ENCODE data around the gene CLDND1. TPM values are rescaled to one million over a fixed set of nuclear protein-coding genes. Genes with fewer than 3 reads are reported as not detected.

Gene CLDND1
- total RNA-seq, 6 experiments from 2014 or later: 41.4 to 52.3 (median 48.5) TPM

DNA sequence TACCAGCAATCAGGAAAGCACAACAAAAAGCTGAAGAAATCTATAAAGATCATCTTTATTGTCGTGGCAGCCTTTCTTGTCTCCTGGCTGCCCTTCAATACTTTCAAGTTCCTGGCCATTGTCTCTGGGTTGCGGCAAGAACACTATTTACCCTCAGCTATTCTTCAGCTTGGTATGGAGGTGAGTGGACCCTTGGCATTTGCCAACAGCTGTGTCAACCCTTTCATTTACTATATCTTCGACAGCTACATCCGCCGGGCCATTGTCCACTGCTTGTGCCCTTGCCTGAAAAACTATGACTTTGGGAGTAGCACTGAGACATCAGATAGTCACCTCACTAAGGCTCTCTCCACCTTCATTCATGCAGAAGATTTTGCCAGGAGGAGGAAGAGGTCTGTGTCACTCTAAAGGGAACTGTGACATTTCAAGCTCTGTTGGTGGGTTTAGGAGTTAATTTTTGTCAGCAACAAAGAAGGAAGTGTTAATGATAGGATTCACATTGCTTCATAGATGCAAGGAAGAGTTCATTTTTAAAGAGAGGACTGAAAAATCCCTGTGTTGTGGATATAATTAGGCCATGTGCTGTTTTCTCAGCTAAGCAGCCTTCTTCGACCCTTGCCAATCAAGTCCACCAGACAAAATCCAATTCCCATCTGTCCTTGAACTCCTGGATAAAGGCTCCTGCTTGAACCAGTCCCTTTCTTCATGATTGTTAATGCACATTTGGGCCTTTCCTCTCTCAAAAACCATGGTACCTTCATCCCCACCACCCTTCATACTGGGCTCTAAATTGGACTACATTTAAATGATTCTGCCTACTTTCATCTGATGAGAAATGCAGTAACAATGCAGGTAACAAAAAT, 10.2 kb upstream of the CLDND1 start:
- H3K27me3 Mint-ChIP-seq (ENCODE audit: insufficient read depth): peaks cover 16% of the 10 kb centered on the region
- H3K9me3 Mint-ChIP-seq: no peaks in the 10 kb centered on the region
- no peak for DNase-seq
- H3K4me1 Mint-ChIP-seq (ENCODE audit: low read depth): no peaks in the 10 kb centered on the region
- TF ChIP-seq, protein P1, sequence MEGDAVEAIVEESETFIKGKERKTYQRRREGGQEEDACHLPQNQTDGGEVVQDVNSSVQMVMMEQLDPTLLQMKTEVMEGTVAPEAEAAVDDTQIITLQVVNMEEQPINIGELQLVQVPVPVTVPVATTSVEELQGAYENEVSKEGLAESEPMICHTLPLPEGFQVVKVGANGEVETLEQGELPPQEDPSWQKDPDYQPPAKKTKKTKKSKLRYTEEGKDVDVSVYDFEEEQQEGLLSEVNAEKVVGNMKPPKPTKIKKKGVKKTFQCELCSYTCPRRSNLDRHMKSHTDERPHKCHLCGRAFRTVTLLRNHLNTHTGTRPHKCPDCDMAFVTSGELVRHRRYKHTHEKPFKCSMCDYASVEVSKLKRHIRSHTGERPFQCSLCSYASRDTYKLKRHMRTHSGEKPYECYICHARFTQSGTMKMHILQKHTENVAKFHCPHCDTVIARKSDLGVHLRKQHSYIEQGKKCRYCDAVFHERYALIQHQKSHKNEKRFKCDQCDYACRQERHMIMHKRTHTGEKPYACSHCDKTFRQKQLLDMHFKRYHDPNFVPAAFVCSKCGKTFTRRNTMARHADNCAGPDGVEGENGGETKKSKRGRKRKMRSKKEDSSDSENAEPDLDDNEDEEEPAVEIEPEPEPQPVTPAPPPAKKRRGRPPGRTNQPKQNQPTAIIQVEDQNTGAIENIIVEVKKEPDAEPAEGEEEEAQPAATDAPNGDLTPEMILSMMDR (IDR thresholded peaks at IDR 0.05): no peak
- H3K36me3 Mint-ChIP-seq (ENCODE audit: low read depth): no peaks in the 10 kb centered on the region
- no peak overlapping the region for H3K27ac Mint-ChIP-seq
- H3K4me3 Mint-ChIP-seq: no peak overlapping the region

DNA sequence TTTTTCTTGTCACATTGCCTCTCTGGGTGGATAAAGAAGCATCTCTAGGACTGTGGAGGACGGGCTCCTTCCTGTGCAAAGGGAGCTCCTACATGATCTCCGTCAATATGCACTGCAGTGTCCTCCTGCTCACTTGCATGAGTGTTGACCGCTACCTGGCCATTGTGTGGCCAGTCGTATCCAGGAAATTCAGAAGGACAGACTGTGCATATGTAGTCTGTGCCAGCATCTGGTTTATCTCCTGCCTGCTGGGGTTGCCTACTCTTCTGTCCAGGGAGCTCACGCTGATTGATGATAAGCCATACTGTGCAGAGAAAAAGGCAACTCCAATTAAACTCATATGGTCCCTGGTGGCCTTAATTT, 9.6 kb upstream of the CLDND1 start:
- no peaks in the 10 kb centered on the region for H3K9me3 Mint-ChIP-seq

DNA sequence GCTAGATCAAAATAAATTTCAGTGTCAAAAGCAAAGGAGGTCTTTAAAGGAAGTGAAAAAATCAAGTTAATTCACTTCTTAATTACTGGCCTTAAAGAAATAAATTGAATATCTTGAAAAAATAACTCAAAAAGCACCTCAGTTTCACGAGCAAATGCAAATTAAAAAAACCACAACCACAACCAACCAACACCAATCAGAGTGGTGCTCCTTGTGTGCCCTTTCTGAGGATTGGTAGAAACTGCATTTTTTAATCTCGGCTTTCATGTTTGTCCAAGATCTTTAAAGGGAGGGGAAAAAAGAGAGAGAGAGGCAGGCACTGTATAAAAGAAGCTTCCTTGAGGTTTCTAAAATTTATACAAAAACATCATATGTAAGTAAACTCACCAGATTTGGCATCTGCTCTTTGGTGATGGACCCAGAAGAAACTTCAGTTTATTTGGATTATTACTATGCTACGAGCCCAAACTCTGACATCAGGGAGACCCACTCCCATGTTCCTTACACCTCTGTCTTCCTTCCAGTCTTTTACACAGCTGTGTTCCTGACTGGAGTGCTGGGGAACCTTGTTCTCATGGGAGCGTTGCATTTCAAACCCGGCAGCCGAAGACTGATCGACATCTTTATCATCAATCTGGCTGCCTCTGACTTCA, 9.0 kb upstream of the CLDND1 start, which contains the start of gene GPR15:
Gene GPR15 (plus strand): TSS at position 357 of the 653 bp plus-strand sequence. CDS start 56 bp downstream, at position 413.
- no peak within 1 kb of the TSS for H3K27ac Mint-ChIP-seq
- no peaks in the 10 kb centered on the region for H3K9me3 Mint-ChIP-seq
- peaks cover 16% of the 10 kb centered on the region for H3K27me3 Mint-ChIP-seq (ENCODE audit: insufficient read depth)
- no peaks in the 10 kb centered on the region for H3K36me3 Mint-ChIP-seq (ENCODE audit: low read depth)
- H3K4me1 Mint-ChIP-seq (ENCODE audit: low read depth): no peaks in the 10 kb centered on the region
- H3K4me3 Mint-ChIP-seq: no peak within 1 kb of the TSS
- TF ChIP-seq, protein P1 (IDR thresholded peaks at IDR 0.05): no peak
- DNase-seq: no peak

More for the DNA sequence above, 9.6 kb upstream of the CLDND1 start:
- no peak for DNase-seq
- TF ChIP-seq, protein P1 (IDR thresholded peaks at IDR 0.05): no peak
- Mint-ChIP-seq H3K4me1 (ENCODE audit: low read depth) (no peaks in the 10 kb centered on the region), H3K27me3 (ENCODE audit: insufficient read depth) (peaks cover 16% of the 10 kb centered on the region), H3K4me3 (no peak overlapping the region), H3K27ac (no peak overlapping the region), H3K36me3 (ENCODE audit: low read depth) (no peaks in the 10 kb centered on the region)

DNA sequence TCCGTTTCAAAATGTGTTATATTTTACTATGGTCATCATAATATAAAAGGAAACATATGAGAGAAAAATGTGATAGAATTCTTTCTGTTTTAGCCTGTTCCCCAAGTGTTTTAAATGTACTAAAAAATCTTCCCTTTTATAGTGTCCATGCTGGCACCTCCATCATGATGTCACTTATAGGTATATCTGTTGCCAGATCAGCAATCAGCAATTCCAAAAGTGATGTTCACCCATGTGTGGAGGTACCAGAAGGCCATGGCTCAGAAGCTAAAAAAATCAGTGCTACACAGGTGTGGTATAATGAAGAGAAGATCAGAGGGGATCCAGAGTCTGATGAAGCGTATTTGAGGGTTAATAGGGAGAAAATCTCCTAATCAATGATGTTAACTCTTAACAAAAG, 8.0 kb upstream of the CLDND1 start:
- TF ChIP-seq, protein P1 (IDR thresholded peaks at IDR 0.05): no peak
- Mint-ChIP-seq H3K36me3 (ENCODE audit: low read depth) (no peaks in the 10 kb centered on the region), H3K4me1 (ENCODE audit: low read depth) (no peaks in the 10 kb centered on the region), H3K27me3 (ENCODE audit: insufficient read depth) (peaks cover 16% of the 10 kb centered on the region), H3K4me3 (no peak overlapping the region), H3K9me3 (no peaks in the 10 kb centered on the region), H3K27ac (no peak overlapping the region)
- DNase-seq: no peak

DNA sequence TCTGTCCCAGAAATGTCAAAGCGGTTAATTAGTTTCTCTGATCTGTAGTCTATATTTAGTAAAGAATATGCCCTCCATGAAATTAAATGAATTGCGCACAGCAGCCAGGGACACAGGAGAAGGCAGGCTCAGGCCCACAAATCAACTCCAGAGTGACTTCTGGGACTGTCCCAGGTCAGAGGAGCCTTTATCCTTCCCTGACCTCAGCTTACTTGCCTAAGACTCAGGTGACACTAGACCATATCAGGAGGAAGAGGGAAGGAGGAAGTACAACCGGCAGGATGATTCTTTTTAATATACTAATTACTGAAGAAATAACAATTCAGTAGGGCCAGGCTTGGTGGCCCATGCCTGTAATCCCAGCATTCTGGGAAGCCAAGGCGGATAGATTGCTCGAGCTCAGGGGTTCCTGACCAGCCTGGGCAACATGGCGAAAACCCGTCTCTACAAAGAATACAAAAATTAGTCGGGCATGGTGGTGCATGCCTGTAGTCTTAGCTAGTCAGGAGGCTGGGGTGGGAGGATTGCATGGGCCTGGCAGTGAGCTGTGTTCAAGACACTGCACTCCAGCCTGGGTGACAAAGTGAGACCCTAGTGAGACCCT, 7.3 kb upstream of the CLDND1 start:
- no peak for DNase-seq
- TF ChIP-seq, protein P1 (IDR thresholded peaks at IDR 0.05): no peak
- peaks cover 16% of the 10 kb centered on the region for H3K27me3 Mint-ChIP-seq (ENCODE audit: insufficient read depth)
- H3K27ac Mint-ChIP-seq: no peak overlapping the region
- H3K4me1 Mint-ChIP-seq (ENCODE audit: low read depth): no peaks in the 10 kb centered on the region
- no peak overlapping the region for H3K4me3 Mint-ChIP-seq
- H3K36me3 Mint-ChIP-seq (ENCODE audit: low read depth): no peaks in the 10 kb centered on the region
- H3K9me3 Mint-ChIP-seq: no peaks in the 10 kb centered on the region

Data from HFFc6 (cell line).